AG04449 (cell line): ENCODE results near the gene SEC31B.

ENCODE experiments used
- CTCF ChIA-PET: fragments of 350-600 bp; formaldehyde crosslinking; extraction: SDS; loops from one replicate; lab custom pipeline; 2021; ENCODE audit warnings: antibody characterized with exemption; lab: Yijun Ruan, JAX
- POLR2A ChIA-PET: fragments of 400-600, 350-600 bp; formaldehyde crosslinking; extraction: SDS; loops from one replicate; lab custom pipeline; 2020; ENCODE audit warnings: antibody characterized with exemption, inconsistent platforms; lab: Yijun Ruan, JAX
- DNase-seq: peaks from one replicate; pipeline ENCODE4 v3.0.0-alpha.2; 2010; ENCODE audit warnings: low read depth, low spot score
- H3K4me3 ChIP-seq: 2 replicates; pipeline ENCODE4 v1.5.1; 2011; ENCODE audit warnings: low read depth, mild to moderate bottlenecking, control low read depth, low read length
- CTCF ChIP-seq: IDR thresholded peaks from one replicate; pipeline ENCODE4 v1.5.1; 2011; ENCODE audit warnings: mild to moderate bottlenecking, moderate library complexity, low read length, control low read depth, inconsistent platforms; ENCODE audit not compliant: insufficient read depth; ENCODE audit errors: missing control alignments

Gene SEC31B

GRCh38 chr10:100446130-100446761 is 73.4 kb downstream of the SEC31B start:
- CTCF ChIA-PET = interaction anchor here (0.9 to 3.3 kb wide), 9 partner anchors 9 to 100 kb away, joined by 3 to 14 read pairs (median 3); no protein-coding TSS in a partner anchor
- no peak overlapping the region for H3K4me3 ChIP-seq
- no peak for TF ChIP-seq CTCF
- POLR2A ChIA-PET = no interaction called here
- DNase-seq = no peak

- no peak for TF ChIP-seq CTCF
- CTCF ChIA-PET = interaction anchor here (1.3 to 9.1 kb wide), 2 partner anchors 40 to 67 kb away, joined by 4 to 124 read pairs; no protein-coding TSS in a partner anchor
- no peak for DNase-seq
- POLR2A ChIA-PET = interaction anchor here (0.7 kb wide), 1 partner anchor 27 kb away, joined by 3 read pairs; no protein-coding TSS in a partner anchor
- no peak overlapping the region for H3K4me3 ChIP-seq
These were observed 77.1 kb downstream of the SEC31B start for GRCh38 chr10:100442548-100442947.

GRCh38 chr10:100438674-100439315 is 80.9 kb downstream of the SEC31B start:
- ChIA-PET POLR2A (no interaction called here), CTCF (interaction anchor here (0.7 to 9.1 kb wide), 15 partner anchors 9 to 576 kb away, joined by 3 to 124 read pairs (median 5); partner anchors contain the start of gene SCD)
- no peak overlapping the region for H3K4me3 ChIP-seq
- TF ChIP-seq CTCF = no peak
- DNase-seq = no peak
